NCI-H748 (cell line): ENCODE results near the gene ARHGEF19.

Source experiments
- DNase-seq: peaks from one replicate; lab custom pipeline; 2025; ENCODE audit not compliant: unreplicated experiment; lab: John Stamatoyannopoulos, UW

The ARHGEF19 gene

DNA sequence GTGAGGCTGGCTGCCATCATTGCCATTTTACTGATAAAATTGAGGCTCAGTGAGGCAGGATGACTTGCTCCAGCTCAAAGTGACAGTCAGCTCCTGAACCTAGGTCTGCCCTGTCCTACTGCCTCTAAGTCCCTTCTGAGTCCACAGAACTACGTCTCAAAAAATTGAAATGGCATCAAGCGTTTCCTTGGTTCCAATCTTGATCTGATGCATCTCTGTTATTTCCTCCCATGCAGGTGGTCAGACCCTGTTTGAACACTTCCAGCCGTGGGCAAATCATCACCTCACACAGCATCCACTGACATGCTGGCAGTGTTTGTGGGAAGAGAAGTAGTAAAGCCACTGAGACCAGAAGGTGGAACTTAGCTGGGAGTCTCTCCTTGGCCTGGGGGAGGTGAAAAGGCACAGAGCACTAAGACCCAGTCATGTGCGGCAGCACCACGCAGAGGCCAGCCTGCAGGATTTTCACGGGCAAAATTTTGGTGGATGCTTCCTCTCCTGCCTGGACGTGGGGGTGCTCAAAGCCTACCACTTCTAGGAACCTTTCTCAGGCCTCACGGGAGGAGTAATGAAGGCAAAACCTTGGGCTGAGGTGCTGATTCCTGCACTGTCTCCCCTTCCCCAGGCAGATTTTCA, 32.3 kb upstream of the ARHGEF19 start:
- no peak for DNase-seq

DNA sequence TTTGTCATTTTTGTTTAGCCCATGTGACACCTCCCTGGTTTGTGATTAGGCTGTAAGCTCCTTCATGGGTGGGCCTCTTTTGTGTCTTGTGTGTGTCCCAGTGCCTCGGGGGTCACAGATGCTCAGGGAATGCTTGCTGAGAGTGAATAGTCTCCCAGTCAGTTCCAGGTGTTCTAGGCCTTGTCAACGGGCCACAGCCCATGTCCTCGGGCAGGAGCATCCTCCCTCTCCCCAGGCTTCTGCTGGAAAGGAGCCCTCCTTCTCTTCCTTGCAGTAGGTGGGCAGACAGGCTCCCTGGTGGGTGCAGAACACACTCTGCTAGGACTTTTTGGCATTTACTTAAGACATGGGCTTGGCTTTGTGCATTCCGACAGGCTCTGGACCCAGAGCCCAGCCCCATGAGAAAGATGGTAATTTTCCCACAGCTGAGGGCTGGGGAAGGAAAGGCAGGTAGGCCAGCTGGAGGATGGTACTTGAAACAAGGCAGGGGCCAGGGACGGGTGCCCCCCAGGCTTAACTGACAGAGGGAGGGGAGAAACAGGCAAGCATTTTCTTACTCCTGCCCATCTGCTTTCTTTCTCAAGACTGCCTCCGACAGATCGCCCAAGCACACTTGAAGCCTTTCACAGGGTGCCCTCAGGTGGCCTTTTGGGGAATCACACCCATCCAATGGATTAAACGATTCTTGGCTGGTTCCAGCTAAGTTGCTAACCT, 31.6 kb upstream of the ARHGEF19 start:
- peak; percentile 68 for DNase-seq

- no peak for DNase-seq
Measured at GRCh38 chr1:16243215-16243610, 30.8 kb upstream of the ARHGEF19 start.

DNA sequence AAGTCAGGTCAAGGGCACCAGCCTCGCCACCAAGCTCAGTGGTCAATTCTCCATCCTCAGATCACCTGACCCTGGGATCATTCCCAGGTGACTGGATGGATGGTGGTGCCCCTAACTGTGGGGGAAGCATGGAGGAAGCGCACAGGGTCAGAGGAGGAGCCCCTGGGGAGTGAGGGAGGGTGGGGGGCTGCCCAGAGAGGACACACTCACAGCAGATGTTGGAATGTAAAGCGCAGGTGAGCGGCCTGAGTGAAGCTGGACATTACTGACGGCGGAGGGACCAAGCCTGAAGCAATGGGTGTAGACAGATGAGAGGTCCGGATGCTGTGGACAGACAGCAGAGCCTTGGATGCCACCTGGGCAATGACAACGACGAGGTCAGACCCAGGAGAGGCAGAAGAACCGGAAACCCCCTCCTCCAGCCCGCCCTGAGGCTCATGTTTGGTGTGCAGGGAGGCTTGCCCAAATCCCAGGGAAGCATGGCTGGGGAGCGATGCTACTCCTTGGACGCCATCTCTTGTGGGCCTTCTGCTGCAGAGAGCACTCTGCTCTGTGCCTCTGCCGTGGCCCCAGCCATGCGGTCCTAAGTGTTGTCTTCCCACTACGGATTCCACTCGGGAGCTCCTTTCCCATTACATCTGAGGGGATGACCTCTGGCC, 30.2 kb upstream of the ARHGEF19 start:
- no peak for DNase-seq

DNA sequence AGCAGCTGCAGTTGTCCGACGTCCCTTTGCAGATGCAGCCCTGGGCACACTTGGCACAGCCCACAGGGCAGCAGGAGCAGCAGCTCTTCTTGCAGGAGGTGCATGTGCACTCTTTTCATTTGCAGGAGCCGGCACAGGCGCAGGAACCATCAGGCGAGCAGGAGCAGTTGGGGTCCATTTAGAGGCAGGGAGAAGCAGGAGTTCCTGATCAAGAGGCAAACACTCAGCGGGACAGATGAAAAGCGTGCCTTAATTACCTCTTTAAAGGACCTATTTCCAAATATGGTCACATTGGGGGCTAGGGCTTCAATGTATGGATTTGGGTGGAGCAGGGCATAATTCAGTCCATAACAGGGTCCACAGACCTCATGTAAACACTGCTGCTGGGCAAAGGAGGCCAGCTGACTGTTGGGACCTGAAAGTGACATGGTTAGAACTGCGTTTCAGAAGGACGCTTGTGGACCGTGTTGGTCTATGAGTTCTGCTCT, 28.8 kb upstream of the ARHGEF19 start:
- DNase-seq = peak; percentile 84

- no peak for DNase-seq
Measured at GRCh38 chr1:16239972-16240491, 27.6 kb upstream of the ARHGEF19 start.

DNA sequence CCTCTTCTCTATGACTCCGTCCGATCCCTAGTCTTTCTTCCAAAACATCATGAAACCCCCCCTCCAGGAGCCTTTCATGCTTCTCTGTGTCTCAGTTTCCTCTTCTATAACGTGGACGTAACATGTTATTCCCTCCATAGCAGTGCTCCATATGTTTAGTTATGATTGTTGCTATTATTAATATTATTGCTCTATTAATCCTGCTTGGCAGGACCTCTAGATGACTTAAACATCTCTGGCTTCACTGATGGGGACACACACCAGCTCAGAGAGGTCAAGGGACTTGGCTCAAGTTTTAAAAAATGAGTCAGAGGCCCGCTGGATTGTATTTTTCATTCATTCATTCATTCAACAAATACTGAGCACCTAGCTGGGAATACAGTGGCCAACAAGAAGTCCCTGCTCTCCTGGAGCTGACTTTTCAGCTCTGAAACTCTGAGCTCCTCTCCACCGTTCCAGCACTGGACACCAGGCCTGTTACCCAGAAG, 24.9 kb upstream of the ARHGEF19 start:
- DNase-seq = no peak

GRCh38 chr1:16236511-16237342, 24.3 kb upstream of the ARHGEF19 start, which contains the start of gene CPLANE2:
Gene CPLANE2, minus strand, starts transcription at chr1:16237183. Its CDS starts 441 bp downstream, at chr1:16236742.
- peak; percentile 93 for DNase-seq

DNA sequence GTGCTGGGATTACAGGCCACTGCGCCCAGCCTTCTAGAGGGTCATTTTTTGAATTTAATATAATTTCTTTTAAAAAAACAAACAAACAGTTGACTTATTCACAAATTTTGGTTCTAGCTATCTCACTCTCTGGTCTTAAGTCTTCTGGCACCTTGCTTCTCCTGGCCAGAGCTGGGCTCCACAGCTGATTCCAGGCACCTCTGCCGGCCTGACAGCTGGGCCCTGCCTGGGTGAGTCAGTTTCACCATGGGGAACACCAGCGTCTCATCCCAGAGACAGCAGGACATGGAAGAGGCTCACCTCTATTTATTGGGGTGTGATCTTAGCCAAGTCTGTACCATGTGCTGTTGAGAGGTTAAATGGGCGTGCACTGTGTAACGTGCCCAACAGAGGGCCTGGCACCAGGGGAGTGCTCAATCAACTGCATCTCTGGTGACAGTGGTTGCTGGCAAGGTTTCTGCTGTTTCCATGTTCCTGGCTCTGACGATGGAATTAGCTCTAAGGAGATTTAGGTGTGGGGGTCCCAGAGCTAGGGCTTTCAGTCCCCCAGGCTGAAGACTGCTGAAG, 23.6 kb upstream of the ARHGEF19 start:
- DNase-seq = peak; percentile 53

DNA sequence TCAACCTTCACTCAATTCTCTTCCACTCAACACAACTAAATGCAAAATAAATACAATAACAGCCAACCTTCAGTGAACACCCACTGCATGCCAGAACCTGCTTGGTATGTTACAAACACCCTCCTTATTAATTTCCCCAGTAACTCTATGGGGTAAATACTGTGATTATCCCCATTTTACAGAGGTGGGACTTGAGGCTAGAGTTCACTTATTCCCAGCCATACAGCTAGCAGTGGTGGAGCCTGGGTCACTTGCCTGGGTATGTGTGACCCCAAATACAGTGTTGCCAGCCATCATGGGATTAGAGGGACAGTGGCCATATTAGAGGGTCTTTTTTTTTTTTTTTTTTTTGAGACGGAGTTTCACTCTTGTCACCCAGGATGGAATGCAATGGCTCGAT, 22.9 kb upstream of the ARHGEF19 start:
- DNase-seq = no peak

GRCh38 chr1:16233431-16233830, 21.0 kb upstream of the ARHGEF19 start:
- no peak for DNase-seq

DNA sequence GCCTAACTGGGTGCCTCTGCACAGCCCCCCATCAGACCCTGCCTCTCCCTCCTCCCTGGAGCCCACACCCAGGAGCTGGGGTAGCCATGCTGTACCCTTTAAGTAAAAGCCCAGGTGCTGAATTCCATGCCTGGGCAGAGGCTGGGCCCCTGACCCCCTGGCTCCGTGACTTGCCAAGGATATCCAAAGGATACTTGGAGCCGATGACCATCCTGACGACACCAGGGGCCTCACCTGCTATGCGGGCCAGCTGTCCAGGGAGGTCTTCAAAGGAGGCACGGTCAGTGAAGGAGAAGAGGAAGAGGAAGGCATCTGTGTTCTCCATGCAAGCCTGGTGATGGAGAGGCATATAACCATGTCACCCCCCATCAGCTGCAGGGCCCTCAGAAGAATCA, 19.9 kb upstream of the ARHGEF19 start:
- no peak for DNase-seq

- no peak for DNase-seq
Measured at GRCh38 chr1:16231331-16232315, 19.2 kb upstream of the ARHGEF19 start.

- no peak for DNase-seq
Measured at GRCh38 chr1:16230744-16231143, 18.3 kb upstream of the ARHGEF19 start.

- no peak for DNase-seq
Measured at GRCh38 chr1:16229976-16230740, 17.7 kb upstream of the ARHGEF19 start.

DNA sequence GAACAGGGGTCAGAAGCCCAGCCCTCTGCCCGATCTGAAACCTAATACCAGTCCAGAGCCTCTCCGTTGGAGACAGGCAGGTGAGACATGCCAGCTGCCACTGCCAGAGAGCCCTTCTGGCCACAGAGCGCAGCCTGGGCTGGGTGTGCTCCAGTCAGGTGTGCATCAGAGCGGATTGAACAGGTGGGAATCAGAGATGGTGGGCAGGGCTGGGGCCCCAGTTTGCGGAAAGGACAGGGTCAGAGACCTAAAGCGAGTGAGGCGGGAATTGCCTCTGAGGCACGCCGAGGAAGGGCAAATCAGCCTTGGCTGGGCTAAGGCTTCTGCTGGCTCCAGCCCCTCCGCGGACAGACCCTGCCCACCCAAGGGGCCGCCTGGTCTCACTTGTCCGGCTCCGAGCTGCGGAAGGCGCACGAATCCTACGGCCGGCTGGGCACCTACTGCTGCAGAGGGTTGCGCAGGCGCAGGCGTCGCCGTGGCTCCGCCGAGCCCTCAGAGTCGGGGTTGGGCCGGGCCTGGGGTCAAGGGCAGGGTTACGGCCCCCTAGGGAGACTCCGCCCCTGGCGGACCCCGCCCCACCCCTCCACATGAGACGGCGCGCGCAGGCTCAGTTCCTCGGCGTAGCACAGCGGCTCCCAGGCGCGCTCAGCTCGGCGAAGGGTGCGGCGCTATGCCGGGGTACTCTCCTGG, 14.2 kb upstream of the ARHGEF19 start:
- DNase-seq = peak; percentile 3

DNA sequence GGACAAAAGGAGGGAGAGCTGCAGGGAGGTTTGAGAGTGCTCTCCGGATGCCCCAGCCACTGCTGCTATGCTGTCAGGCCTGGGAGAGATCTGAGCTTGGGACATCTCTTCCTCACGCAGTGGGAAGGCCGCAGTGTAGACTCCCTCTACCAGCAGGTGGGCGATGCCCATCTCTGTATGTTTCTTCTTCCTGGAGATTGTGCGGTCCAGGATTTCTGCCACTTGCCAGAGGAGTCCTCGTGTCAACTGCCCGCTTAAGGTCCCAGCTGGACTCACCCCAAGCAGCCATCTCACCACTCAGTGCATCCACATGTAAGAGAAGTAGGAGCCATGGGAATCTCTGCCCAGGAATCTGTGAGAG, 13.7 kb upstream of the ARHGEF19 start:
- no peak for DNase-seq

DNA sequence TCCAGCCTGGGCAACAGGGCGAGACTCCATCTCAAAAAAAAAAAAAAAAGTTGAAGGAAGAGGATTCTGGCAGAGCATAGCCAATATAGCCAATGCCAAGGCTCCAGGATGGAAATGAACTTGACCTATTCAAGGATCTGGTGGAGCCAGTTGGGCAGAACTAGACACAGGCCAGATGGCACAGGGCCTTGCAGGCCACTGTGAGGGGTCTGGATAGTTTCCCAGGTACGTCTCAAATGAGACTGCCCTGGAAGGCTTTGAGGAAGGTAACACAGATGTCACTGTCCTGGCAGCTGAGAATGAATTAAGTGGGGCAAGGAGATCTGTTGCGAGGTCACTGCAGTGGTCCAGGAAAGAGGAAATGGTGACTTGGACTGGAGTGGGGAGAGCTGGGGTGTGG, 12.0 kb upstream of the ARHGEF19 start:
- no peak for DNase-seq
